WTC11 (cell line): ENCODE measurements around the gene NPIPA5. TPM values are rescaled to one million over a fixed set of nuclear protein-coding genes. Genes with fewer than 3 reads are reported as not detected.
"Not testable (repeated sequence)": the region's sequence is repeated elsewhere in the genome, so short reads cannot be mapped to it uniquely, and the experiment has no call there.

Experiments used
- ATAC-seq: fragments of 200-7000 bp; cut with Tn5 transposase; 2 replicates; pipeline ENCODE4 v1.10.0; 2021; ENCODE audit warnings: mild to moderate bottlenecking, moderate library complexity
- CTCF ChIA-PET: fragments of 300-600 bp; sonication (Branson Sonifier 250); formaldehyde crosslinking; loops from one replicate; lab custom pipeline; 2021; ENCODE audit warnings: antibody characterized with exemption; lab: Charles Lee
- POLR2A ChIA-PET: fragments of 350-600 bp; sonication (Branson Sonifier 250); formaldehyde crosslinking; loops from one replicate; lab custom pipeline; 2021; ENCODE audit warnings: antibody characterized with exemption; lab: Charles Lee
- DNase-seq: peaks from one replicate; pipeline ENCODE4 v3.0.0; 2021; ENCODE audit warnings: low spot score
- H3K27ac Mint-ChIP-seq: 2 replicates; pipeline ENCODE4 v1.8.0; 2021; ENCODE audit warnings: mixed read lengths
- H3K27me3 Mint-ChIP-seq: 2 replicates; pipeline ENCODE4 v1.8.0; 2021; ENCODE audit warnings: low read depth, mild to moderate bottlenecking, moderate library complexity, mixed read lengths
- H3K36me3 Mint-ChIP-seq: 2 replicates; pipeline ENCODE4 v1.8.0; 2021; ENCODE audit warnings: mixed read lengths
- H3K4me1 Mint-ChIP-seq: 2 replicates; pipeline ENCODE4 v1.8.0; 2022; ENCODE audit warnings: mixed read lengths
- H3K4me3 Mint-ChIP-seq: 2 replicates; pipeline ENCODE4 v1.8.0; 2021; ENCODE audit warnings: mild to moderate bottlenecking, moderate library complexity, mixed read lengths
- H3K9me3 Mint-ChIP-seq: 2 replicates; pipeline ENCODE4 v1.8.0; 2021; ENCODE audit warnings: mixed read lengths
- total RNA-seq: library from RNA; stranded (reverse); gene quantifications from 3 replicates; pipeline ENCODE4 v1.2.3, GENCODE V29; 2021

The NPIPA5 gene
- total RNA-seq, 1 experiment from 2014 or later: 9.1 TPM

- H3K4me1 Mint-ChIP-seq, H3K4me3 Mint-ChIP-seq, ATAC-seq, H3K27ac Mint-ChIP-seq, DNase-seq, H3K27me3 Mint-ChIP-seq, H3K9me3 Mint-ChIP-seq, CTCF ChIA-PET, H3K36me3 Mint-ChIP-seq, POLR2A ChIA-PET: not testable (repeated sequence)
These were observed 23.2 kb downstream of the NPIPA5 start for GRCh38 chr16:15354846-15355245.

DNA sequence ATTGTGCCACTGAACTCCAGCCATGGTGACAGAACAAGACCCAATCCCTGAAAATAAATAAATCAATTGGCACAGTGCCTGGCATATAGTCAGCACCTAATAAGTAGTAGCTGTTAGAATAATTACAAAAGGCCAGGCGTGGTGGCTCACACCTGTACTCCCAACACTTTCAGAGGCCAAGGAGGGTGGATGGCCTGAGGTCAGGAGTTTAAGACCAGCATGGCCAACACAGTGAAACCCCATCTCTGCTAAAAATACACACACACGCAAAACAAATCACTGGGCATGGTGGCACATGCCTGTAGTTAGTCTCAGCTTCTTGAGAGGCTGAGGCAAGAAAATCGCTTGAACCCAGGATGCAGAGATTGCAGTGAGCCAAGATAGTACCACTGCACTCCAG lies 25.2 kb downstream of the NPIPA5 start:
- POLR2A ChIA-PET, H3K36me3 Mint-ChIP-seq, ATAC-seq, H3K9me3 Mint-ChIP-seq, CTCF ChIA-PET, H3K4me3 Mint-ChIP-seq, H3K27me3 Mint-ChIP-seq, DNase-seq, H3K27ac Mint-ChIP-seq, H3K4me1 Mint-ChIP-seq: not testable (repeated sequence)

- H3K9me3 Mint-ChIP-seq, POLR2A ChIA-PET, H3K27me3 Mint-ChIP-seq, H3K36me3 Mint-ChIP-seq, H3K4me1 Mint-ChIP-seq, H3K27ac Mint-ChIP-seq, H3K4me3 Mint-ChIP-seq, CTCF ChIA-PET, DNase-seq: not testable (repeated sequence)
- peak; percentile 97 for ATAC-seq
These were observed 26.3 kb downstream of the NPIPA5 start for GRCh38 chr16:15351745-15352144.

GRCh38 chr16:15351251-15351650 lies 26.8 kb downstream of the NPIPA5 start:
- H3K27ac Mint-ChIP-seq, ATAC-seq, H3K4me1 Mint-ChIP-seq, H3K4me3 Mint-ChIP-seq, H3K27me3 Mint-ChIP-seq, POLR2A ChIA-PET, H3K9me3 Mint-ChIP-seq, DNase-seq, H3K36me3 Mint-ChIP-seq, CTCF ChIA-PET: not testable (repeated sequence)

GRCh38 chr16:15348721-15349120 lies 29.4 kb downstream of the NPIPA5 start:
- H3K9me3 Mint-ChIP-seq: not testable (repeated sequence)

DNA sequence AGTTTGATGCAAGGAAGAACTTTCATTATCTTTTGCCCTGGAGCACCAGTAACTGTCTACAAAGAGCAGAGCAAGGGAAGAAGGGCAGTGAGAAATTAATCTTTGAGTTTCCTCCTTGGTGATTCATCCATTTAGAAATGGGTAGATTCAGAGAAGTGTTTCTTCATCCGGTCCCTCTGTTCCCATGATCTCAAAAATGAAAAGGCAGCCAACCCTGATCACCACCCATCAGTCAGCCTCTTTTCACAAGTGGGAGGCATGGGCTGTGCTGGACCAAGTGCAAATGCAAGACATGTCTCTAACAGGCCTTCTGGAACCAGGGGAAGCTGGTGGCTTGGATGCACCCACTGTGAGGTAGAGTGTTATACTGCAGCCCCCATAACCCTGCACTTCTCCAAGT lies 35.8 kb downstream of the NPIPA5 start:
- ATAC-seq, H3K27ac Mint-ChIP-seq, H3K36me3 Mint-ChIP-seq, CTCF ChIA-PET, DNase-seq, H3K4me1 Mint-ChIP-seq, H3K27me3 Mint-ChIP-seq, POLR2A ChIA-PET, H3K4me3 Mint-ChIP-seq, H3K9me3 Mint-ChIP-seq: not testable (repeated sequence)

More at GRCh38 chr16:15348721-15349120, 29.4 kb downstream of the NPIPA5 start:
- POLR2A ChIA-PET, H3K4me3 Mint-ChIP-seq, ATAC-seq, H3K27me3 Mint-ChIP-seq, H3K4me1 Mint-ChIP-seq, H3K27ac Mint-ChIP-seq, H3K36me3 Mint-ChIP-seq, DNase-seq, CTCF ChIA-PET: not testable (repeated sequence)

- POLR2A ChIA-PET, H3K36me3 Mint-ChIP-seq, H3K27me3 Mint-ChIP-seq, H3K4me3 Mint-ChIP-seq, CTCF ChIA-PET, H3K27ac Mint-ChIP-seq, DNase-seq, H3K4me1 Mint-ChIP-seq, ATAC-seq, H3K9me3 Mint-ChIP-seq: not testable (repeated sequence)
These were observed 39.1 kb downstream of the NPIPA5 start for GRCh38 chr16:15338986-15339385.

DNA sequence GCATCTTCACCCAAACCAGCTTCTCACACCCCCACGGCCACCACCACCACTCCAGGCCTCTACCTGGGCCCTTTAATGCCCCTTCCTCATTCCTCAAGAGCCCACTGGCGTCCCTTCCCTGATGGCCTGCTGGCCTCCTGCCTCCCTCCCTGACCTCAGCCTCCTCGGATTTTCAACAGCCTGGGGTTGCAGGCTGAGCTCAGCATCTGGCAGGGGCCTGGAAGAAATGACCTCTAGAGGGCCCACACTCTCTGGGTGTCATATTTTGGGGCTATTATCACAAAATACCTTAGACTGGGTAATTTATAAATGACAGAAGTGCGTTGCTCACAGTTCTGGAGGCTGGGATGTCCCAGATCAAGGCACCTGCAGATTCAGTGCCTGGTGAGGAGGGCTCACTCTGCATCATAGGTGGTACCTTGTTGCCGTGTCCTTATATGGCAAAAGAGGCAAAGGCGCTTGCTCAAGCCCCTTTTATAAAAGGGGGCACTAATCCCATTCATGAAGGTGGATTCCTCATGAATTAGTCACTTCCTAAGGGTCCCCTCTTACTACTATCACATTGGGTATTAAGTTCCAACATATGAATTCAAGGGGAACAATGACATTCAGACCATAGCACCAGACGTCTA lies 40.0 kb downstream of the NPIPA5 start:
- CTCF ChIA-PET, DNase-seq, H3K4me1 Mint-ChIP-seq, H3K9me3 Mint-ChIP-seq, H3K4me3 Mint-ChIP-seq, POLR2A ChIA-PET, H3K27me3 Mint-ChIP-seq, H3K27ac Mint-ChIP-seq, H3K36me3 Mint-ChIP-seq: not testable (repeated sequence)
- peak; percentile 76 for ATAC-seq

DNA sequence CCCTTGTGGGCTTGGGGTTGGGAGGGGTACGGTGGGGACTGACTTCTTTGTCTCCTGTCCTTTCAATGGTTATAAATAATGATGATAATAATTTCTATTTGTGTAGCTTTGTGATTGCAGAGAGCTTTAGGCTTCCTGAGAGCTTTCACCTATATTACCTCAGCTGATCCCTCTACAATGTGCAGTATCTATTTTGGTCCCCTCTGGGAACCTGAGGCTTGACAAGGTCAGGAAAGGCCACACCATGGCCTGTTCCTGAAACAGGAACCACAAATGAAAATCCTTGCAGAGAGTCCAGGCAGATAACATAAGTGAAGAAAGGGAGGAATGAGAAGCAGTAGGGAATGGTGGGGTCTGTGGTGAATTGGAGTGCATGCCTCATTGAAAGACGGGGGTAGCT lies 42.5 kb downstream of the NPIPA5 start:
- ATAC-seq, H3K36me3 Mint-ChIP-seq, H3K4me1 Mint-ChIP-seq, H3K27me3 Mint-ChIP-seq, POLR2A ChIA-PET, H3K27ac Mint-ChIP-seq, CTCF ChIA-PET, H3K4me3 Mint-ChIP-seq, H3K9me3 Mint-ChIP-seq, DNase-seq: not testable (repeated sequence)

DNA sequence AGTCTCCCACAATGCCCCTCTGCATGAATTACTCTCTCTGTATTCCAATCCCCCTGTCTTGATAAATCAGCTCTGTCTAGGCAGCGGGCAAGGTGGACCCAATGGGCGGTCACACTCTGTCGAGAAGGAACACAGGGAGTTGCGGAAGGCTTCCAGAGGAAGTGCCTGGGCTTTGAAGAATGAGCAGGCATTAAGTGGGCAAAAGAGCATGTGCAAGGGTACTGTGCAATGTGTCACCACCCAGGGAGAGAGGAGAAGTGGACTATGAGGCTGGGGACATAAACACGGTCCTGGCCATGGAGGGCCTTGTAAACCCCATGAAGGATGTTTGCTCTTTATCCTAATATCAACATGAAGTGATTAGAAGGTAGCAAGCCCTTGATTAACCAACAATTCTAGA lies 44.1 kb downstream of the NPIPA5 start:
- DNase-seq, CTCF ChIA-PET, H3K27ac Mint-ChIP-seq, H3K9me3 Mint-ChIP-seq, H3K36me3 Mint-ChIP-seq, H3K4me3 Mint-ChIP-seq, POLR2A ChIA-PET, H3K4me1 Mint-ChIP-seq, H3K27me3 Mint-ChIP-seq, ATAC-seq: not testable (repeated sequence)

DNA sequence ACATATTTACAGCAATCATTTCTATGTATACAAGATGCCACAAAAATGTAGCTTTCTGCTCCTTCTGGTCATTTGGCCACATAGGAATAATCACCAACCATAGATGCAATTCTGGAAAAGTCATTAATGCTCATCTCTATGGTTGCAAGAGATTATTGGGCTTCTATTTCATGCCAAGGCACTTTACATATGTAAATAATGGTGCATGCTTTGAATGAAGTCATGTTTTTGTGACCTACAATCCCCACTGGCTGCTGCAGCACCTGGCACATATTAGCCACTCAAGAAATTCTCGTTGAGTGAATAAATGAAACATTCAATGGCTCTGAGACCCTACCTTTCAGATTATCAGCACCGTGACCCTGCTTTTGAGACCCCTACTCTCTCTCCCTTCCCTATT lies 47.1 kb downstream of the NPIPA5 start:
- H3K36me3 Mint-ChIP-seq, H3K4me3 Mint-ChIP-seq, H3K4me1 Mint-ChIP-seq, H3K27ac Mint-ChIP-seq, CTCF ChIA-PET, H3K27me3 Mint-ChIP-seq, H3K9me3 Mint-ChIP-seq, ATAC-seq, DNase-seq, POLR2A ChIA-PET: not testable (repeated sequence)

GRCh38 chr16:15324954-15325353 lies 53.1 kb downstream of the NPIPA5 start:
- not testable (repeated sequence) for H3K4me3 Mint-ChIP-seq, H3K27me3 Mint-ChIP-seq, H3K27ac Mint-ChIP-seq

GRCh38 chr16:15323373-15323772 lies 54.7 kb downstream of the NPIPA5 start:
- CTCF ChIA-PET, H3K9me3 Mint-ChIP-seq, DNase-seq, H3K27ac Mint-ChIP-seq, H3K4me3 Mint-ChIP-seq, POLR2A ChIA-PET, ATAC-seq, H3K36me3 Mint-ChIP-seq, H3K4me1 Mint-ChIP-seq, H3K27me3 Mint-ChIP-seq: not testable (repeated sequence)

More at GRCh38 chr16:15324954-15325353, 53.1 kb downstream of the NPIPA5 start:
- POLR2A ChIA-PET, ATAC-seq, H3K36me3 Mint-ChIP-seq, CTCF ChIA-PET, DNase-seq, H3K9me3 Mint-ChIP-seq, H3K4me1 Mint-ChIP-seq: not testable (repeated sequence)
